HepG2 (cell line): ENCODE measurements around the gene LYRM2.

Experiments
- CTCF ChIP-seq: sonication (generic); formaldehyde crosslinking; IDR thresholded peaks from 2 replicates; pipeline ENCODE4 v1.5.0; 2020; ENCODE audit warnings: mild to moderate bottlenecking, missing genetic modification reagents, moderate library complexity
- FOXA1 ChIP-seq, 2 experiments: fragments of 450-650 bp in 1 of 2; sonication (generic) in 1 of 2; formaldehyde crosslinking in 1 of 2; IDR thresholded peaks; 2 replicates each; pipeline versions ENCODE4 v1.4.0 to v1.6.1; 2016 to 2020; ENCODE audit warnings: missing genetic modification reagents in 1 of 2
- POLR2A ChIP-seq, 2 experiments: IDR thresholded peaks; 2 replicates each; pipeline ENCODE4 v1.6.1; 2011; ENCODE audit warnings: low read depth in 2 of 2, low read length in 2 of 2, mild to moderate bottlenecking in 1 of 2, moderate library complexity in 1 of 2; ENCODE audit not compliant: insufficient read depth in 1 of 2
- SUZ12 ChIP-seq: fragments of 150-350 bp; IDR thresholded peaks from 2 replicates; pipeline ENCODE4 v1.6.1; 2014; ENCODE audit warnings: low read depth, low read length
- TF ChIP-seq, protein P1 (sequence below): sonication (generic); formaldehyde crosslinking; IDR thresholded peaks from 2 replicates; pipeline ENCODE4 v1.5.0; 2020; ENCODE audit warnings: missing genetic modification reagents
- TF ChIP-seq, protein P2 (sequence below): sonication (generic); formaldehyde crosslinking; IDR thresholded peaks from 2 replicates; pipeline ENCODE4 v1.4.0; 2020; ENCODE audit warnings: missing genetic modification reagents, borderline replicate concordance

GRCh38 chr6:89564752-89565427 is 73.7 kb downstream of the LYRM2 start:
- TF ChIP-seq FOXA1 (IDR thresholded peaks at IDR 0.05): no peak
- TF ChIP-seq FOXA1 (CRISPR knock-in tag; IDR thresholded peaks at IDR 0.05): no peak
- no peak for TF ChIP-seq CTCF (CRISPR knock-in tag)
- no peak for TF ChIP-seq POLR2A (IDR thresholded peaks at IDR 0.05; ENCODE audit: insufficient read depth in 1 of 2, low read depth in 2 of 2, low read length in 2 of 2)
- TF ChIP-seq, protein P1, sequence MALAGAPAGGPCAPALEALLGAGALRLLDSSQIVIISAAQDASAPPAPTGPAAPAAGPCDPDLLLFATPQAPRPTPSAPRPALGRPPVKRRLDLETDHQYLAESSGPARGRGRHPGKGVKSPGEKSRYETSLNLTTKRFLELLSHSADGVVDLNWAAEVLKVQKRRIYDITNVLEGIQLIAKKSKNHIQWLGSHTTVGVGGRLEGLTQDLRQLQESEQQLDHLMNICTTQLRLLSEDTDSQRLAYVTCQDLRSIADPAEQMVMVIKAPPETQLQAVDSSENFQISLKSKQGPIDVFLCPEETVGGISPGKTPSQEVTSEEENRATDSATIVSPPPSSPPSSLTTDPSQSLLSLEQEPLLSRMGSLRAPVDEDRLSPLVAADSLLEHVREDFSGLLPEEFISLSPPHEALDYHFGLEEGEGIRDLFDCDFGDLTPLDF: no peak
- TF ChIP-seq, protein P2, sequence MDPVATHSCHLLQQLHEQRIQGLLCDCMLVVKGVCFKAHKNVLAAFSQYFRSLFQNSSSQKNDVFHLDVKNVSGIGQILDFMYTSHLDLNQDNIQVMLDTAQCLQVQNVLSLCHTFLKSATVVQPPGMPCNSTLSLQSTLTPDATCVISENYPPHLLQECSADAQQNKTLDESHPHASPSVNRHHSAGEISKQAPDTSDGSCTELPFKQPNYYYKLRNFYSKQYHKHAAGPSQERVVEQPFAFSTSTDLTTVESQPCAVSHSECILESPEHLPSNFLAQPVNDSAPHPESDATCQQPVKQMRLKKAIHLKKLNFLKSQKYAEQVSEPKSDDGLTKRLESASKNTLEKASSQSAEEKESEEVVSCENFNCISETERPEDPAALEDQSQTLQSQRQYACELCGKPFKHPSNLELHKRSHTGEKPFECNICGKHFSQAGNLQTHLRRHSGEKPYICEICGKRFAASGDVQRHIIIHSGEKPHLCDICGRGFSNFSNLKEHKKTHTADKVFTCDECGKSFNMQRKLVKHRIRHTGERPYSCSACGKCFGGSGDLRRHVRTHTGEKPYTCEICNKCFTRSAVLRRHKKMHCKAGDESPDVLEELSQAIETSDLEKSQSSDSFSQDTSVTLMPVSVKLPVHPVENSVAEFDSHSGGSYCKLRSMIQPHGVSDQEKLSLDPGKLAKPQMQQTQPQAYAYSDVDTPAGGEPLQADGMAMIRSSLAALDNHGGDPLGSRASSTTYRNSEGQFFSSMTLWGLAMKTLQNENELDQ (CRISPR knock-in tag): no peak
- TF ChIP-seq SUZ12: no peak
